HTR-8/SVneo (cell line): ENCODE data around the gene GSG1L.
"Not testable (repeated sequence)": the region's sequence is repeated elsewhere in the genome, so short reads cannot be mapped to it uniquely, and the experiment has no call there.

ENCODE experiments used
- DNase-seq: peaks from one replicate; pipeline ENCODE4 v3.0.0; 2011; ENCODE audit warnings: low spot score, mixed read lengths; ENCODE audit not compliant: insufficient read length
- FAIRE-seq: peaks from 2 replicates; lab custom pipeline; 2011; peaks lifted over from hg19 to GRCh38; lab: Jason Lieb, UNC

Gene GSG1L

GRCh38 chr16:27749946-27750345 lies 313.6 kb downstream of the GSG1L start:
- FAIRE-seq (no peak), DNase-seq (no peak)

- no peak for FAIRE-seq
- DNase-seq, result no peak
These were observed 314.0 kb downstream of the GSG1L start for GRCh38 chr16:27749547-27749875.

GRCh38 chr16:27748868-27749546 lies 314.5 kb downstream of the GSG1L start:
- FAIRE-seq (no peak), DNase-seq (peak; percentile 84)

GRCh38 chr16:27747946-27748345 lies 315.6 kb downstream of the GSG1L start:
- no peak for FAIRE-seq
- DNase-seq, result no peak

- DNase-seq (no peak), FAIRE-seq (no peak)
These were observed 317.2 kb downstream of the GSG1L start for GRCh38 chr16:27746076-27746855.

GRCh38 chr16:27745348-27745747 lies 318.2 kb downstream of the GSG1L start:
- FAIRE-seq (no peak), DNase-seq (no peak)

- no peak for FAIRE-seq
- DNase-seq, result no peak
These were observed 319.6 kb downstream of the GSG1L start for GRCh38 chr16:27743963-27744362.

- FAIRE-seq, DNase-seq: not testable (repeated sequence)
These were observed 320.5 kb downstream of the GSG1L start for GRCh38 chr16:27743001-27743400.

GRCh38 chr16:27742333-27742732 lies 321.2 kb downstream of the GSG1L start:
- FAIRE-seq, result no peak
- DNase-seq, result no peak

- DNase-seq (no peak), FAIRE-seq (no peak)
These were observed 322.9 kb downstream of the GSG1L start for GRCh38 chr16:27740496-27741201.

GRCh38 chr16:27739606-27740357 lies 323.7 kb downstream of the GSG1L start:
- FAIRE-seq (no peak), DNase-seq (no peak)

- FAIRE-seq (no peak), DNase-seq (no peak)
These were observed 324.9 kb downstream of the GSG1L start for GRCh38 chr16:27738596-27738995.
